ENCODE data around the gene POC5.
"Not testable (repeated sequence)": the region's sequence is repeated elsewhere in the genome, so short reads cannot be mapped to it uniquely, and the experiment has no call there.

Gene POC5

GRCh38 chr5:75717082-75717922 is at the start of gene POC5:
Gene POC5 (minus strand): TSS chr5:75717437. CDS start chr5:75712937, 4,500 bp downstream.
- peak; percentile 100 for DNase-seq (ENCODE audit: low read depth, low spot score)

- no peak for DNase-seq (ENCODE audit: low read depth, low spot score)
Measured at GRCh38 chr5:75758116-75758515, 40.9 kb upstream of the POC5 start.

DNA sequence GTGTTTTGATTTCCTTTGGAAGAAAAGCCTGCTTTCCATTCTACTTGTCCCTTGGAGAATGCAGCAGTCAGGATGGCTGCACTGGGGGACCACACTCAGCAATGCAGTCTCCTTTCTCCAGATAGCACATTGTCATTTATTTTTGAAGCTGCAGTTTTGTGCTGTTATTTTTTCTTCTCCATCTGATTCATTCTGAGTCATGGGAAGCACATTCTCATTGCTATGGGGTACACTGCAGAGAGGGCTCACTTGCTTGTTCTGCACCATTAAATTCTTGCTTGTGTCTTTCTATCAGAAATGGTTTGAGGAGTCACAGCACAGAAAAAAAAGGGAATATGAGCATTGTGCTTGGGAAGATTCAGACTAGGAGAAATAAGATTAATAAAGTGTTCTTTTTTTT is 39.7 kb upstream of the POC5 start:
- no peak for DNase-seq (ENCODE audit: low read depth, low spot score)

DNA sequence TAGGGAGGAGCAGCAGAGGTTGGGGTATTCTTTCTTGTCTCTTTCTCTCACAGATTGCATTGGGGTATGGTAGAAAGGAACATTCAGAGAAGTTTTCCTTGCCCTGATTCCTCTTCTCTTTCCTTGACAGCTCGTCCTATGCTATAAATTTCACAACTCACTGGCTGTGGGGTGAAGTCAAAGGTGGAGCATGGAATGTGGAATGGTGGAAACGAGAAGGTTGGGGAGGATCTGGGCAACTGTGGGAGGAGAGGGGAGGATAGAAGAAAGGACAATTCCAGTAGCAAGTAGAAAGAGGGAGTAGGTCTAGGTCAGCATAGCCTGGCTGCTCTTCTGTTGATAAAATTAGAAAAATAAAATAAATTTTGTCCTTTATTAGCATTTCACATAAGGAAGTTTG is 39.0 kb upstream of the POC5 start:
- DNase-seq (ENCODE audit: low read depth, low spot score) = no peak

DNA sequence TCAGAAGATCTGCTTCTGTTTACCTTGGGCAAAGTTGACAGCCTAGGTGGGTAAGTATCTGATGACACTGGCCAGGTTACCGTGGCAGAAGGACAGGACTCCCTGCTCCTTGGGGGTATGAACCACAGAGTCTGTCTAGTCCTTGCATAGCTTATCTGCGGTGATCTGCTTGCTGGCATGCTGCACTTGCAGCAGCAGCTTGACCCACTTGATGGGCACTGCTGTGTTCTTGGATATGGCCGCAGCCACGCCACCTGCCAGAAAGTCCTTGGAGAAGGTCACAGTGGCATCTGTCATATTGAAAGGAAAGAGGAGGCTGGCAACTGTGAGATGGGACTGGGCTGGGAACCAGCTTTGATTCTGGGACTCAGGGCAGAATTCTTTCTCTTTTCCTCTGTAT is 35.9 kb upstream of the POC5 start:
- no peak for DNase-seq (ENCODE audit: low read depth, low spot score)

- no peak for DNase-seq (ENCODE audit: low read depth, low spot score)
Measured at GRCh38 chr5:75744355-75744754, 27.1 kb upstream of the POC5 start.

DNA sequence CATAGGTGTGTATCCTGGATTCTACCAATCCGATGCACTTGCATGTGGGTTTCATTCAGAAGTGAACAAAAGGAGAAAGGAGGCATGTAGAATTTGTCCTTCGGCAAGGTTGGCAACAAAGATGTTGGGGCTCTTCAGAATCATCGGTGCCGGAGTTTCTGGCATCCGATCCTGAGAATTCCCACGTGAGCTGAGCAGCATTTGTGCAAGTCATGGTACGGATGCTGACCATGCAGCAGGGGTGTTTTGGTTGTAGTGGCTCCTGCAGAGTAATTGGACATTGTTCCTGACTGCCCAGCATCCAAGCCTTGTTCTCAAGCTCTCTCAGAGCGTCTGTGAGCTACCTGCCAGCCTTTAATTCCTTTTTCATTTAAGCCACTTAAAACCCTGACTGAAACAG is 19.0 kb upstream of the POC5 start:
- no peak for DNase-seq (ENCODE audit: low read depth, low spot score)

- peak; percentile 40 for DNase-seq (ENCODE audit: low read depth, low spot score)
Measured at GRCh38 chr5:75734913-75735789, 17.9 kb upstream of the POC5 start.

DNA sequence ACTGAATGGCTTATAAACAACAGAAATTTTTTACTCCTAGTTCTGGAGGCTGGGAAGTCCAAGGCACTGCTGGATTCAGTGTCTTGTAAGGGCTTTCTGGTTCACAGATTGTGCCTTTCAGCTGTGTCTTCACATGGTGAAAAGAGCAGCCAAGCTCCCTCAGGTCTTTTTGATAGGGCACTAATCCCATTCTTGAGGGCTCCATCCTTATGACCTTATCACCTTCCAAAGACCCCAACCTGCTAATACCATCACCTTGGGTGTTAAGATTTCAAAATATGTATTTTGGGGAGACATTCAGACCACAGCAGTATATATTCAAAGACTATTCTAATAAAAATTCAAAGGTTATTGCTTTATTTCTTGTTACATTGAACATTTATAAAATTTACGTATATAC is 16.5 kb upstream of the POC5 start:
- DNase-seq (ENCODE audit: low read depth, low spot score) = no peak

DNA sequence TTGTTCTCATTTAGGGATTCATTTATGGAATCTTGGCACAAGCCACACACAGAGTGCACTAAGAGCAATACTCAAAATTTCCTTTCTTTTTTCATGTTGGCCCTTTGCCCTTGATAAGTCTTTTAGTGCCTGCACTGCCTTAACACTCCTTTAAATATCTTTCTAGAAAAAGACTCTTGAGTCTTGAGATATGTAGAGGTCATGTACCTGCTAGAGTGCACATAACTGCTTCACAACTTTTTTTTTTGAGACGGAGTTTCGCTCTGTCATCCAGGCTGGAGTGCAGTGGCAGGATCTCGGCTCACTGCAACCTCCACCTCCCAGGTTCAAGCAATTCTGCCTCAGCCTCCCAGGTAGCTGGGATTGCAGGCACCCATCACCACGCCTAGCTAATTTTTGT is 14.3 kb upstream of the POC5 start:
- not testable (repeated sequence) for DNase-seq (ENCODE audit: low read depth, low spot score)

GRCh38 chr5:75729321-75729720 is 12.1 kb upstream of the POC5 start:
- no peak for DNase-seq (ENCODE audit: low read depth, low spot score)

- DNase-seq (ENCODE audit: low read depth, low spot score) = no peak
Measured at GRCh38 chr5:75727931-75728330, 10.7 kb upstream of the POC5 start.

DNA sequence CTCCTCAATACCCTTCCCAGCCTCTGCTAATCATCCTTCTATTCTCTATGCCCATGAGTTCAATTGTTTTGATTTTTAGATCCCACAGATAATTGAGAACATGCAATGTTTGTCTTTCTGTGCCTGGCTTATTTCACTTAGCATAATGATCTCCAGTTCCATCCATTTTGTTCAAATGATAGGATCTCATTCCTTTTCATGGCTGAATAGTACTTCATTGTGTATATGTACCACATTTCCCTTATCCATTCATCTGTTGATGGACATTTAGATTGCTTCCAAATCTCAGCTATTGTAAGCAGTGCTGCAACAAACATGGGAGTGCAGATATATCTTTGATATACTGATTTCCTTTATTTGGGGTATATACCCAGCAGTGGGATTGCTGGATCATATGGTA is 9.0 kb upstream of the POC5 start:
- not testable (repeated sequence) for DNase-seq (ENCODE audit: low read depth, low spot score)

DNA sequence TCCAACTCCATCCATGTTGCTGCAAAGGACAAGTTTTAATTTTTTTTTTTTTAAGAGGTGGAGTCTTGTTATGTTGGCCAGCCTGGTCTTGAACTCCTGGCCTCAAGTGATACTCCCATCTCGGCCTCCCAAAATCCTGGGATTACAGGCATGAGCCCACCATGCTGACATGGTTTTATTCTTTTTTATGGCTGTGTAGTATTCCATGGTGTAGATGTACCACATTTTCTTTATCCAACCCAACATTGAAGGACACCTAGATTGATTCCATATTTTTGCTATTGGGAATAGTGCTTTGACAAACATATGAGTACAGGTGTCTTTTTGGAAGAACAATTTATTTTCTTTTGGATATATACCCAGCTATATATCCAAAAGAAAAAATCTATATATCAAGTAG is 6.1 kb upstream of the POC5 start:
- DNase-seq (ENCODE audit: low read depth, low spot score) = no peak

GRCh38 chr5:75721573-75721972 is 4.3 kb upstream of the POC5 start:
- no peak for DNase-seq (ENCODE audit: low read depth, low spot score)

GRCh38 chr5:75720882-75721281 is 3.6 kb upstream of the POC5 start:
- DNase-seq (ENCODE audit: low read depth, low spot score) = no peak

DNA sequence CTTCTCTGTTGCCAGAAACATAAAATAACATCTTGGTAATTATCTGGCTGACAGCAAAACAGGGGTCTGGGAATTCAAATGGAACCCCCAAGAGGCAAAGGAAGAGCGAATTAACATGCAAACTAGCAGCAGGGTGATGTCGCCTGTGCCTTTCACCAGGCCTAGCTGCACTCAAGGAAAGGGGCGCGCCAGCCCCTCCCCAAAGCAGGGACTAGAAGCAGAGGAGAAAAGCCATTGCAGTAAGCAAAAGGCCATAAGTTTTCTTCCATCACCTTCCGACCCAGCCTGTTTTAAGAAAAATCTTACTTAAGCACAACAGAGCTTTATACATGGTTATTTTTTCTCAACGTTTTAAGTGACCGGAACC is 539 bp downstream of the POC5 start:
- no peak for DNase-seq (ENCODE audit: low read depth, low spot score)

DNA sequence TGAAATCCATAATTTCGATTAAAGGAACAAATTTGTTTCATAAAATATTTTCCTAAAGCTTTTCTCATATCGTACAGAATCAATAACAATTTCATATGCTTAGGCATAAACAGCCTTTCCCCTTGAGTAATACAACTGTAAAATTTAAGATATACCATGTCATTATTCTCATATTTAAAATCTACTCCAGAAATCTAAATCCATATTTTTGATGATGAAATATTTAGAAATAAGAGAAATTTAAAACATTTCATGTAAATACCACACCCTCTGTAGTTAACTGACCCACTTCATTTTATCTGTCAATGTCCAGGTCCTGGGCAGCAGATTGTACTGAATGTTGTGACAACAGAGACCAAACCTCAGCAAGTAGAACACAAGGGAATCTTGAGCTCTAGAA is 5.1 kb downstream of the POC5 start:
- DNase-seq (ENCODE audit: low read depth, low spot score) = no peak

GRCh38 chr5:75711151-75711550 is 6.1 kb downstream of the POC5 start:
- no peak for DNase-seq (ENCODE audit: low read depth, low spot score)

GRCh38 chr5:75710637-75711036 is 6.6 kb downstream of the POC5 start:
- DNase-seq (ENCODE audit: low read depth, low spot score) = no peak

- DNase-seq (ENCODE audit: low read depth, low spot score) = no peak
Measured at GRCh38 chr5:75707911-75708509, 9.2 kb downstream of the POC5 start.

DNA sequence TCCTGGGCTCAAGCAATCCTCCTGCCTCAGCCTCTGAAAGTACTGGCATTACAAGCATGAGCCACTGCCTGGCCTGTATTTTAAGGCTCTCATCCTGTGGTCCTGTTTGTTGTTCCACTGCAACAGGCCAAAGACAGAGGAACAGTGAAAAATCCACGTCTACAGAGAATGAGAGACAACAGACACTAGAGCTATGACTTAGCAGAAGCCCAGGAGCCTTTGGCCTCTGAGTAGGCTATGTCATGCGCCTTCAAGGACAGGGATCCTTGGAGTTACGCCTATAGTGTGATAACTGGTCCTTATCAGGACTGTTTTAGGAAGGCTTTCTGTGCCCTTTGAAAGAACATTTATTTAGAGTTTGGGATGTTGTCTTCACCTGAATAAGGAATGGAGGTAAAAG is 10.5 kb downstream of the POC5 start:
- DNase-seq (ENCODE audit: low read depth, low spot score) = no peak

All from ELF-1 (cell line).